H1 (cell line): ENCODE measurements around the gene LHPP. TPM values are rescaled to one million over a fixed set of nuclear protein-coding genes. Genes with fewer than 3 reads are reported as not detected.
"Not testable (repeated sequence)": the region's sequence is repeated elsewhere in the genome, so short reads cannot be mapped to it uniquely, and the experiment has no call there.

Experiments used
- CTCF ChIA-PET: fragments of 300-600 bp; sonication (Branson Sonifier 250); formaldehyde crosslinking; loops from one replicate; lab custom pipeline; 2021; ENCODE audit not compliant: partially characterized antibody; lab: Charles Lee
- POLR2A ChIA-PET: fragments of 300-600 bp; sonication (Branson Sonifier 250); formaldehyde crosslinking; loops from one replicate; lab custom pipeline; 2021; ENCODE audit warnings: inconsistent platforms; ENCODE audit not compliant: partially characterized antibody; lab: Charles Lee
- DNase-seq, 2 experiments: peaks; one replicate each; pipeline versions ENCODE4 v3.0.0 to v3.0.0-alpha.2; 2010 to 2022; ENCODE audit warnings: low spot score in 2 of 2, low read depth in 1 of 2, mixed read lengths in 1 of 2
- FAIRE-seq: peaks from 2 replicates; lab custom pipeline; 2011; peaks lifted over from hg19 to GRCh38; lab: Jason Lieb, UNC
- H2AFZ ChIP-seq: 2 replicates; pipeline ENCODE4 v1.8.1; 2012; ENCODE audit warnings: low read length, inconsistent platforms
- H2AK5ac ChIP-seq: 2 replicates; pipeline ENCODE4 v1.6.1; 2013; ENCODE audit warnings: low read depth, low read length
- H2BK120ac ChIP-seq: replicated peaks from 2 replicates; pipeline ENCODE3; 2013; ENCODE audit warnings: low read depth, low read length, inconsistent platforms
- H2BK12ac ChIP-seq: 2 replicates; pipeline ENCODE4 v1.6.1; 2013; ENCODE audit warnings: low read depth, low read length
- H2BK15ac ChIP-seq: 2 replicates; pipeline ENCODE4 v1.6.1; 2013; ENCODE audit warnings: low read length
- H2BK20ac ChIP-seq: 2 replicates; pipeline ENCODE4 v1.6.1; 2013; ENCODE audit warnings: low read length
- H2BK5ac ChIP-seq: 2 replicates; pipeline ENCODE4 v1.6.1; 2013; ENCODE audit warnings: low read depth, low read length
- H3K14ac ChIP-seq: 2 replicates; pipeline ENCODE4 v1.6.1; 2013; ENCODE audit warnings: inconsistent platforms; ENCODE audit not compliant: insufficient read length
- H3K18ac ChIP-seq: 2 replicates; pipeline ENCODE4 v1.6.1; 2013; ENCODE audit warnings: low read length; ENCODE audit errors: extremely low read depth
- H3K23ac ChIP-seq: 2 replicates; pipeline ENCODE4 v1.6.1; 2013; ENCODE audit warnings: inconsistent platforms; ENCODE audit not compliant: insufficient read length
- H3K23me2 ChIP-seq: 2 replicates; pipeline ENCODE4 v1.6.1; 2013; ENCODE audit warnings: low read depth, low read length
- H3K27ac ChIP-seq: 2 replicates; pipeline ENCODE4 v1.6.1; 2011; ENCODE audit warnings: low read depth, low read length, inconsistent platforms
- H3K27me3 ChIP-seq, 4 experiments: replicated peaks in 1 of 4; 1 replicate in 1 of 4; 2 replicates in 3 of 4; pipeline versions ENCODE4 v1.6.1 to v1.8.1; 2011 to 2013; ENCODE audit warnings: low read length in 3 of 4, mild to moderate bottlenecking in 3 of 4, inconsistent platforms in 2 of 4, mixed read lengths in 2 of 4, moderate library complexity in 1 of 4; ENCODE audit not compliant: control insufficient read depth in 3 of 4, insufficient read depth in 3 of 4; ENCODE audit errors: extremely low read depth in 1 of 4
- H3K36me3 ChIP-seq, 4 experiments: 2 replicates each; pipeline versions ENCODE4 v1.6.1 to v1.8.1; 2011 to 2013; ENCODE audit warnings: mild to moderate bottlenecking in 4 of 4, low read length in 3 of 4, moderate library complexity in 2 of 4, control low read depth in 1 of 4, inconsistent platforms in 1 of 4; ENCODE audit not compliant: insufficient read depth in 4 of 4, control insufficient read depth in 2 of 4
- H3K4ac ChIP-seq: replicated peaks from 2 replicates; pipeline ENCODE3; 2013; ENCODE audit warnings: low read length, low read depth, mixed read lengths, inconsistent platforms; ENCODE audit not compliant: insufficient read length
- H3K4me1 ChIP-seq, 4 experiments: replicated peaks in 1 of 4; 1 replicate in 1 of 4; 2 replicates in 3 of 4; pipeline versions ENCODE4 v1.6.1 to v1.8.1; 2011 to 2013; ENCODE audit warnings: low read length in 3 of 4, inconsistent platforms in 2 of 4, mixed read lengths in 1 of 4; ENCODE audit not compliant: insufficient read depth in 4 of 4, control insufficient read depth in 3 of 4
- H3K4me2 ChIP-seq, 2 experiments: 2 replicates each; pipeline versions ENCODE4 v1.6.1 to v1.8.1; 2011 to 2013; ENCODE audit warnings: low read depth in 2 of 2, low read length in 2 of 2, control low read depth in 1 of 2, inconsistent platforms in 1 of 2, mild to moderate bottlenecking in 1 of 2; ENCODE audit not compliant: insufficient read depth in 1 of 2
- H3K4me3 ChIP-seq, 4 experiments: fragments of 200-600, 300-600 bp in 1 of 4; sonication (generic), shearing (Covaris generic), sonication (Bioruptor Twin) in 1 of 4; 2 replicates each; pipeline versions ENCODE4 v1.5.1 to v1.8.1; 2011 to 2016; ENCODE audit warnings: low read length in 4 of 4, low read depth in 3 of 4, control low read depth in 2 of 4, inconsistent platforms in 2 of 4, mild to moderate bottlenecking in 2 of 4, mixed read lengths in 1 of 4, moderate library complexity in 1 of 4; ENCODE audit not compliant: insufficient read depth in 2 of 4; ENCODE audit errors: extremely low read depth in 1 of 4
- H3K56ac ChIP-seq: replicated peaks from 2 replicates; pipeline ENCODE3; 2013; ENCODE audit warnings: low read depth, mild to moderate bottlenecking, mixed read lengths, low read length, inconsistent platforms; ENCODE audit not compliant: insufficient read length
- H3K79me1 ChIP-seq: 2 replicates; pipeline ENCODE4 v1.6.1; 2013; ENCODE audit warnings: low read depth, low read length, control low read depth
- H3K79me2 ChIP-seq, 2 experiments: 2 replicates each; pipeline versions ENCODE4 v1.6.1 to v1.8.1; 2012 to 2013; ENCODE audit warnings: low read length in 2 of 2, mild to moderate bottlenecking in 2 of 2, inconsistent platforms in 1 of 2; ENCODE audit not compliant: insufficient read depth in 2 of 2, control insufficient read depth in 1 of 2
- H3K9ac ChIP-seq, 4 experiments: replicated peaks in 1 of 4; 1 replicate in 1 of 4; 2 replicates in 3 of 4; pipeline versions ENCODE4 v1.6.1 to v1.8.1; 2011 to 2013; ENCODE audit warnings: low read depth in 3 of 4, low read length in 3 of 4, control low read depth in 2 of 4, mild to moderate bottlenecking in 2 of 4, moderate library complexity in 2 of 4, inconsistent platforms in 1 of 4; ENCODE audit errors: extremely low read depth in 1 of 4
- H3K9me3 ChIP-seq, 2 experiments: 2 replicates each; pipeline versions ENCODE4 v1.6.1 to v1.8.1; 2012 to 2013; ENCODE audit warnings: mild to moderate bottlenecking in 2 of 2, moderate library complexity in 2 of 2, control low read depth in 1 of 2, inconsistent platforms in 1 of 2, low read depth in 1 of 2, low read length in 1 of 2, mixed read lengths in 1 of 2; ENCODE audit not compliant: insufficient read depth in 2 of 2
- H4K20me1 ChIP-seq, 2 experiments: replicated peaks in 1 of 2; 2 replicates each; pipeline versions ENCODE3 to v1.8.1; 2011 to 2013; ENCODE audit warnings: inconsistent platforms in 2 of 2, low read length in 2 of 2, mild to moderate bottlenecking in 1 of 2; ENCODE audit not compliant: insufficient read depth in 2 of 2, control insufficient read depth in 1 of 2
- H4K5ac ChIP-seq: 2 replicates; pipeline ENCODE4 v1.6.1; 2013; ENCODE audit warnings: low read length, low read depth, mixed read lengths, inconsistent platforms; ENCODE audit not compliant: insufficient read length
- H4K8ac ChIP-seq: 2 replicates; pipeline ENCODE4 v1.8.0; 2013; ENCODE audit warnings: mild to moderate bottlenecking, moderate library complexity, low read length, inconsistent platforms; ENCODE audit not compliant: insufficient read depth; ENCODE audit errors: extremely low read depth
- H4K91ac ChIP-seq: replicated peaks from 2 replicates; pipeline ENCODE3; 2013; ENCODE audit warnings: low read length, mixed read lengths, inconsistent platforms; ENCODE audit not compliant: insufficient read length
- CHD1 ChIP-seq: IDR thresholded peaks from 2 replicates; pipeline ENCODE4 v1.6.1; 2012; ENCODE audit warnings: low read depth, low read length, improper control_type of control experiment
- EZH2 ChIP-seq: fragments of 200-600 bp; sonication (generic); IDR thresholded peaks from 2 replicates; pipeline ENCODE4 v1.7.1; 2012; ENCODE audit warnings: low read depth, mild to moderate bottlenecking, moderate library complexity, low read length, inconsistent platforms; ENCODE audit not compliant: severe bottlenecking
- FOSL1 ChIP-seq: IDR thresholded peaks from 2 replicates; pipeline ENCODE4 v1.6.1; 2011; ENCODE audit warnings: mild to moderate bottlenecking, low read depth, low read length, moderate library complexity; ENCODE audit not compliant: insufficient read depth
- NRF1 ChIP-seq: IDR thresholded peaks from 2 replicates; pipeline ENCODE4 v1.6.1; 2011; ENCODE audit warnings: mild to moderate bottlenecking, low read depth, low read length, improper control_type of control experiment
- RXRA ChIP-seq: IDR thresholded peaks from 2 replicates; pipeline ENCODE4 v1.6.1; 2011; ENCODE audit warnings: low read depth, mild to moderate bottlenecking, low read length, moderate library complexity; ENCODE audit not compliant: insufficient read depth
- SP2 ChIP-seq: IDR thresholded peaks from 2 replicates; pipeline ENCODE4 v1.6.1; 2012; ENCODE audit warnings: mild to moderate bottlenecking, low read length, inconsistent platforms
- SRF ChIP-seq: IDR thresholded peaks from 2 replicates; pipeline ENCODE4 v1.6.1; 2011; ENCODE audit warnings: mild to moderate bottlenecking, low read depth, low read length, moderate library complexity
- SUZ12 ChIP-seq: fragments of 200-600 bp; sonication (generic); IDR thresholded peaks from 2 replicates; pipeline ENCODE4 v1.6.1; 2012; ENCODE audit warnings: mild to moderate bottlenecking, inconsistent platforms, low read length, moderate library complexity, mixed read lengths
- WGBS, 2 experiments: shearing (Covaris generic) in 1 of 2; methylation state at CpG; one replicate each; pipeline versions ENCODE4 v1.1.6 to v1.1.7; 2013 to 2015; ENCODE audit warnings: low lambda C conversion rate in 2 of 2, mixed read lengths in 2 of 2, inconsistent platforms in 1 of 2, low coverage in 1 of 2, missing lambda C conversion rate in 1 of 2; ENCODE audit not compliant: insufficient replicate concordance in 2 of 2, insufficient coverage in 1 of 2, insufficient read length in 1 of 2; ENCODE audit errors: extremely low coverage in 1 of 2, missing lambda C conversion rate in 1 of 2; 5-methylcytosine and 5-hydroxymethylcytosine counted together
- polyA plus RNA-seq, 7 experiments: library from polyadenylated mRNA; depleted of rRNA in 3 of 7; stranded (reverse) in 5 of 7; unstranded in 2 of 7; fragments of >200 nt in 5 of 7; fragments of 200-250 nt in 2 of 7; gene quantifications; 1 replicate in 5 of 7; 2 replicates in 1 of 7; 4 replicates in 1 of 7; pipeline versions ENCODE4 v1.2.1 to v1.2.3, GENCODE V29; 2011 to 2013; ENCODE audit warnings: missing spikeins in 2 of 7, mixed read lengths in 2 of 7
- total RNA-seq: library from RNA; stranded (reverse); fragmentation: NEBNext Ultra II Directional; extraction: Animal tissue kit (Norgen Biotek cat#: 25700); gene quantifications from 2 replicates; pipeline ENCODE4 v1.2.1, GENCODE V29; 2021
- TF ChIP-seq, protein P1 (sequence below): IDR thresholded peaks from 2 replicates; pipeline ENCODE4 v1.6.1; 2012; ENCODE audit warnings: inconsistent platforms

Gene LHPP
- total and polyA plus RNA-seq, 2 of the 8 experiments (the other 6 are each of a cell fraction or from before 2014, with no cell fraction given), result 26.0 to 45.0 TPM

DNA sequence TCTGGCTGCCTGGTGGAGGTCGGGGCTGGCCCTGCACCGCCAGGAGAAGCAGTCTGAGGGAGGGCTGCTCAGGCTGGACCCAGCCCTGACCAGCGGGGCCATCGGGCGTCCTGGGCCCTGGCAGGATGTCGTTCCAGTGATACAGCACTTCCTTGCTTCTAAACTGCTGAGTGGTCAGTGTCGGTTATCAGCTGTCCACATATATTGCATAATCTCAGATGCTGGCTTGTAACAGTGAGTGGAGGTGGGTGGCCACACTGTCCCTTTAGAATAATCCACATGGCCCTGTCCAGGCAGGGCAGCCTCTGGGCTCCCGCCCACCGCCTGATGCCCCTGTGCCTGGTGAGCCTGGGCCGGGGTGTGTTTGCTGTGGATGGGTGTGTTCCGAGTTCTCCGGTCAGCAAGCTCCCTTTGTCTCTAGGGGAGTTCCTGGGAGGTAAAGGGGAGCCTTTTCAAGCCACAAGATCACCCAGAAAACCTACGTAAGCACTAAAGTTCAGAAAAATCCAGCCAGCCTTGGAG, 86.1 kb downstream of the LHPP start (continued):
- TF ChIP-seq, protein P1, sequence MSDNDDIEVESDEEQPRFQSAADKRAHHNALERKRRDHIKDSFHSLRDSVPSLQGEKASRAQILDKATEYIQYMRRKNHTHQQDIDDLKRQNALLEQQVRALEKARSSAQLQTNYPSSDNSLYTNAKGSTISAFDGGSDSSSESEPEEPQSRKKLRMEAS, result no peak
- TF ChIP-seq RXRA, result no peak
- TF ChIP-seq CHD1, result no peak
- no peak for TF ChIP-seq FOSL1
- no peak for TF ChIP-seq SRF
- no peak for TF ChIP-seq EZH2
- TF ChIP-seq SUZ12, result no peak
- no peak for TF ChIP-seq NRF1
- TF ChIP-seq SP2, result no peak

GRCh38 chr10:124549171-124549570, 87.5 kb downstream of the LHPP start:
- not testable (repeated sequence) for H3K18ac ChIP-seq, H3K9me3 ChIP-seq, H2BK20ac ChIP-seq, H3K56ac ChIP-seq, H3K79me1 ChIP-seq, H3K36me3 ChIP-seq, H2AFZ ChIP-seq, H2BK5ac ChIP-seq, H3K9ac ChIP-seq, H4K5ac ChIP-seq, H4K20me1 ChIP-seq, H3K23ac ChIP-seq, H3K27me3 ChIP-seq, H2BK15ac ChIP-seq, H4K8ac ChIP-seq, H3K4me2 ChIP-seq, H2AK5ac ChIP-seq, H3K4me1 ChIP-seq, H2BK120ac ChIP-seq, H3K23me2 ChIP-seq, H2BK12ac ChIP-seq, DNase-seq, H3K4me3 ChIP-seq, H3K14ac ChIP-seq, H3K79me2 ChIP-seq, H3K4ac ChIP-seq, H3K27ac ChIP-seq, FAIRE-seq, H4K91ac ChIP-seq
- 95% methylated on average over 3 of the region's 3 CpGs; no CpG with 5 or more reads in 1 of the 2 experiments for WGBS, 2 experiments
- ChIA-PET POLR2A (interaction anchor here (0.6 kb wide), 1 partner anchor 36 kb away, joined by 3 read pairs; no protein-coding TSS in a partner anchor), CTCF (interaction anchor here (0.6 to 38.0 kb wide), 5 partner anchors 8 to 278 kb away, joined by 3 to 681 read pairs (median 4); no protein-coding TSS in a partner anchor)
